SU-DHL-6 (cell line): Measurements from ENCODE around the gene WWOX.

Source experiments
- H2AFZ ChIP-seq: fragments of 200-600 bp; sonication (generic); 2 replicates; pipeline ENCODE4 v1.6.1; 2014; ENCODE audit warnings: low read depth, mild to moderate bottlenecking, moderate library complexity, mixed read lengths, antibody characterized with exemption, low read length; ENCODE audit not compliant: severe bottlenecking
- H3F3A ChIP-seq: fragments of 200-600 bp; shearing (Covaris generic); 2 replicates; pipeline ENCODE4 v1.6.0; 2016; ENCODE audit warnings: antibody characterized with exemption, mild to moderate bottlenecking; ENCODE audit not compliant: insufficient read depth
- H3K27ac ChIP-seq: fragments of 200-600 bp; sonication (generic); 2 replicates; pipeline ENCODE4 v1.5.1; 2016; ENCODE audit warnings: low read depth, mild to moderate bottlenecking, low read length, moderate library complexity, mixed read lengths
- H3K27me3 ChIP-seq: fragments of 200-600 bp; sonication (generic), shearing (Covaris generic); 2 replicates; pipeline ENCODE4 v1.6.0; 2014; ENCODE audit warnings: mild to moderate bottlenecking, low read length
- H3K36me3 ChIP-seq: fragments of 200-600 bp; sonication (generic); 2 replicates; pipeline ENCODE4 v1.6.1; 2014; ENCODE audit warnings: mild to moderate bottlenecking, low read length, mixed read lengths
- H3K4me2 ChIP-seq: fragments of 300-600, 200-600 bp; shearing (Covaris generic), sonication (generic); 2 replicates; pipeline ENCODE4 v1.6.0; 2014; ENCODE audit warnings: low read length, low read depth, mild to moderate bottlenecking; ENCODE audit not compliant: poor library complexity, severe bottlenecking
- H3K4me3 ChIP-seq: fragments of 200-600 bp; sonication (generic); 2 replicates; pipeline ENCODE4 v1.5.1; 2014; ENCODE audit warnings: antibody characterized with exemption, low read length, mild to moderate bottlenecking, mixed read lengths; ENCODE audit not compliant: insufficient read depth, poor library complexity, severe bottlenecking
- H3K79me2 ChIP-seq: fragments of 200-600 bp; sonication (generic); 2 replicates; pipeline ENCODE4 v1.6.1; 2014; ENCODE audit warnings: mild to moderate bottlenecking, low read length, moderate library complexity; ENCODE audit not compliant: insufficient read depth
- H3K9ac ChIP-seq: fragments of 200-600 bp; sonication (generic); 2 replicates; pipeline ENCODE4 v1.7.0; 2014; ENCODE audit warnings: mild to moderate bottlenecking, low read length
- H3K9me2 ChIP-seq: fragments of 200-600 bp; sonication (generic); replicated peaks from 2 replicates; pipeline ENCODE4 v1.6.1; 2014; ENCODE audit warnings: low read length; ENCODE audit not compliant: insufficient read depth
- H3K9me3 ChIP-seq: fragments of 200-600 bp; sonication (generic); 2 replicates; pipeline ENCODE4 v1.6.1; 2014; ENCODE audit warnings: low read length, mixed read lengths; ENCODE audit not compliant: insufficient read depth
- H4K20me1 ChIP-seq: fragments of 200-600 bp; sonication (generic); 2 replicates; pipeline ENCODE4 v1.6.1; 2014; ENCODE audit warnings: low read depth, mild to moderate bottlenecking, antibody characterized with exemption, low read length, moderate library complexity, mixed read lengths
- CTCF ChIP-seq: fragments of 200-600 bp; sonication (generic); IDR thresholded peaks from one replicate; pipeline ENCODE4 v1.5.1; 2017; ENCODE audit warnings: antibody characterized with exemption, mild to moderate bottlenecking, low read length, moderate library complexity; ENCODE audit not compliant: insufficient read depth, poor library complexity, severe bottlenecking
- EZH2phosphoT487 ChIP-seq: fragments of 200-600 bp; sonication (generic), shearing (Covaris generic); conservative IDR thresholded peaks from 2 replicates; pipeline ENCODE4 v1.6.1; 2018; ENCODE audit warnings: mild to moderate bottlenecking, antibody characterized with exemption, low read length, moderate library complexity, mixed read lengths

The WWOX gene

DNA sequence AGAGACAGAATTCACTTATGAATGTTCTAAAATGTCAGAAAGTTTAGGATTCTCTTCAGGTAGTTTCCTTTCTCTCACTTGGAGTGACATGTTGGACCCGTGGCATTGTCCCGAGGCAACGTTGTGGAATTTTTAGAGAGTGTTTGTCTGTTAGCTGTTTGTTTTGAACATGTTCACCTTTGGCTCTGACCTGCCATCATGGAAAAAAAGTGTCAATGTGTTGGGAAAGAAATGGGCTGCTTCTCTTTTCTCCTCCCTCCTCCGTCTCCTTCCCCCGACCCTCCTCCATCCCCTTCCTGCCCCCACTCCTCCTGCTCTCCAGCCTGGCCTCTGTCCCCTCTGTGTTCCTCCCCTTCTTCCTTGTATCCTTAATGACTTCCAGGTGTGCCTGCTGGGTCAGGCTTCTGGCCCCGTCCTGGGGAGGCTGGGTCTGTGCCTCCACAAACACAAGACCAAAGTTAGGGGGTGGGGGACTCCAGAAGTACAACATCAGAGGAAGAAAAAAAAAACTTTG, 1038.0 kb downstream of the WWOX start:
- no peak overlapping the region for H3K9ac ChIP-seq
- H3K9me3 ChIP-seq, result no peaks in the 10 kb centered on the region
- no peak overlapping the region for H3K27ac ChIP-seq
- H2AFZ ChIP-seq, result no peak overlapping the region
- H3K4me2 ChIP-seq, result no peak overlapping the region
- no peaks in the 10 kb centered on the region for H3K79me2 ChIP-seq
- H3F3A ChIP-seq, result no peaks in the 10 kb centered on the region
- H4K20me1 ChIP-seq, result no peaks in the 10 kb centered on the region
- no peaks in the 10 kb centered on the region for H3K9me2 ChIP-seq
- no peaks in the 10 kb centered on the region for H3K27me3 ChIP-seq
- H3K4me3 ChIP-seq, result no peak overlapping the region
- TF ChIP-seq EZH2phosphoT487, result no peak
- no peak for TF ChIP-seq CTCF
- no peaks in the 10 kb centered on the region for H3K36me3 ChIP-seq

DNA sequence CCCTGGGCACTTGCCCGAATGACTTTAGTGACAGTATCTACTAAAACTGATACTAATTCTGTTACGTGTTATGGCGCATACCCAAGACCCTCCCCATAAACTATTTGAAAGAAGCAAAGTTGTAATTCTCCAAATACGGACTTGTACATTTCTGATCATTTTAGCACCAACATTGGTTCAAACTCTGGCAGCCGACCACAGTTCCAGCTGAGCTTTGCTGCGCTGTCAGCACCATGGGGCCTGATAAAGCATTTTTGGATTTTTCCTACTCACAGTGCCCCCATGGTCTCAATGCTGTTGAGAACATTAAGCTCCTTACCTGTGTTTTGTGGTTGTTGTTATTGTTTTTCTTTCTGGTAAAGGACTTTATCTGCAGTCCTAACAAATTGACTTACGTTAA, 1040.3 kb downstream of the WWOX start:
- no peaks in the 10 kb centered on the region for H3K9me2 ChIP-seq
- no peak overlapping the region for H3K27ac ChIP-seq
- TF ChIP-seq EZH2phosphoT487 (no peak), CTCF (no peak)
- H3K36me3 ChIP-seq, result no peaks in the 10 kb centered on the region
- no peaks in the 10 kb centered on the region for H4K20me1 ChIP-seq
- H3F3A ChIP-seq, result no peaks in the 10 kb centered on the region
- H3K79me2 ChIP-seq, result no peaks in the 10 kb centered on the region
- no peak overlapping the region for H3K4me3 ChIP-seq
- no peaks in the 10 kb centered on the region for H3K9me3 ChIP-seq
- no peak overlapping the region for H3K4me2 ChIP-seq
- no peaks in the 10 kb centered on the region for H3K27me3 ChIP-seq
- H2AFZ ChIP-seq, result no peak overlapping the region
- no peak overlapping the region for H3K9ac ChIP-seq

DNA sequence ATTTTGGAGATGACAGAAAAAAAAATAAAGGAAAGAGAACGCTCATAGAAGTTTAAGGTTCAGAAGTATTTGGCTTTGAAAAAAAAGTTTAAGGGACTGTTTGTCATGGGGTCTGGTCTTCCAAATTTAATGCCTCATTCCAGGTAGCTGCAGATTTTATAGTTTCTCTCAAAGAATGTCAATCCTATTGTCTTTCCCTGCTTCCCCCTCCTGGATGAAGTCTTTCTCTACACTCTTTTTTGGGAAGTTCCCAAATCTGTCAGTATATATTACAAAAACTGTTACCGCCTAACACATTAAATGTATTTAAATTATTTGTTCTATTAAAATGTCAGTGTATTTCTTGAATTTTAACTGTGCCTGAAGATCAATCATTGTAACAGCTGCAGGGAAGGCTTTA, 1043.6 kb downstream of the WWOX start:
- H3K9me3 ChIP-seq, result no peaks in the 10 kb centered on the region
- H3K4me3 ChIP-seq, result no peak overlapping the region
- H3K9me2 ChIP-seq, result no peaks in the 10 kb centered on the region
- no peak overlapping the region for H3K4me2 ChIP-seq
- H3K27me3 ChIP-seq, result no peaks in the 10 kb centered on the region
- no peak overlapping the region for H3K27ac ChIP-seq
- no peak overlapping the region for H3K9ac ChIP-seq
- H3K36me3 ChIP-seq, result no peaks in the 10 kb centered on the region
- TF ChIP-seq CTCF (no peak), EZH2phosphoT487 (no peak)
- no peaks in the 10 kb centered on the region for H3K79me2 ChIP-seq
- H3F3A ChIP-seq, result no peaks in the 10 kb centered on the region
- H4K20me1 ChIP-seq, result no peaks in the 10 kb centered on the region
- no peak overlapping the region for H2AFZ ChIP-seq

GRCh38 chr16:79150151-79150550, 1050.7 kb downstream of the WWOX start:
- H3K4me2 ChIP-seq, result no peak overlapping the region

More at GRCh38 chr16:79150151-79150550, 1050.7 kb downstream of the WWOX start:
- H3K27ac ChIP-seq, result no peak overlapping the region
- H3K27me3 ChIP-seq, result no peaks in the 10 kb centered on the region
- no peaks in the 10 kb centered on the region for H3K36me3 ChIP-seq
- H4K20me1 ChIP-seq, result no peaks in the 10 kb centered on the region
- H3K9ac ChIP-seq, result no peak overlapping the region
- H3K9me3 ChIP-seq, result no peaks in the 10 kb centered on the region
- H3K4me3 ChIP-seq, result no peak overlapping the region
- no peaks in the 10 kb centered on the region for H3F3A ChIP-seq
- TF ChIP-seq EZH2phosphoT487 (no peak), CTCF (no peak)
- H2AFZ ChIP-seq, result no peak overlapping the region
- H3K9me2 ChIP-seq, result no peaks in the 10 kb centered on the region
- H3K79me2 ChIP-seq, result no peaks in the 10 kb centered on the region
